Activated naive CD8-positive, alpha-beta T cell (primary cell): ENCODE data around the gene DKK2.
"Not testable (repeated sequence)": the region's sequence is repeated elsewhere in the genome, so short reads cannot be mapped to it uniquely, and the experiment has no call there.

Experiments
- H3K27ac Mint-ChIP-seq: one replicate; pipeline ENCODE4 v1.8.0; 2021; ENCODE audit warnings: mixed read lengths
- H3K27me3 Mint-ChIP-seq: one replicate; pipeline ENCODE4 v1.8.0; 2021; ENCODE audit warnings: mixed read lengths
- H3K36me3 Mint-ChIP-seq: one replicate; pipeline ENCODE4 v1.8.0; 2021; ENCODE audit warnings: mixed read lengths
- H3K4me1 Mint-ChIP-seq: one replicate; pipeline ENCODE4 v1.8.0; 2021; ENCODE audit warnings: low read depth, mixed read lengths
- H3K4me3 Mint-ChIP-seq: one replicate; pipeline ENCODE4 v1.8.0; 2021; ENCODE audit warnings: mild to moderate bottlenecking, mixed read lengths
- H3K9me3 Mint-ChIP-seq: one replicate; pipeline ENCODE4 v1.8.0; 2021; ENCODE audit warnings: low read depth, mixed read lengths

The DKK2 gene

GRCh38 chr4:106985830-106986229 is 50.3 kb downstream of the DKK2 start:
- Mint-ChIP-seq H3K4me3 (no peak overlapping the region), H3K27me3 (no peaks in the 10 kb centered on the region), H3K36me3 (no peaks in the 10 kb centered on the region), H3K9me3 (no peaks in the 10 kb centered on the region), H3K4me1 (no peaks in the 10 kb centered on the region), H3K27ac (no peak overlapping the region)

- H3K27ac Mint-ChIP-seq, result no peak overlapping the region
- no peaks in the 10 kb centered on the region for H3K9me3 Mint-ChIP-seq
- H3K36me3 Mint-ChIP-seq, result no peaks in the 10 kb centered on the region
- no peaks in the 10 kb centered on the region for H3K27me3 Mint-ChIP-seq
- no peaks in the 10 kb centered on the region for H3K4me1 Mint-ChIP-seq
- H3K4me3 Mint-ChIP-seq, result no peak overlapping the region
These were observed 53.4 kb downstream of the DKK2 start for GRCh38 chr4:106982711-106983211.

GRCh38 chr4:106981431-106981830 is 54.7 kb downstream of the DKK2 start:
- Mint-ChIP-seq H3K9me3 (no peaks in the 10 kb centered on the region), H3K27ac (no peak overlapping the region), H3K27me3 (no peaks in the 10 kb centered on the region), H3K4me3 (no peak overlapping the region), H3K36me3 (no peaks in the 10 kb centered on the region), H3K4me1 (no peaks in the 10 kb centered on the region)

GRCh38 chr4:106979476-106979875 is 56.6 kb downstream of the DKK2 start:
- H3K4me3 Mint-ChIP-seq, result no peak overlapping the region
- H3K27ac Mint-ChIP-seq, result no peak overlapping the region
- H3K4me1 Mint-ChIP-seq, result no peaks in the 10 kb centered on the region
- H3K9me3 Mint-ChIP-seq, result no peaks in the 10 kb centered on the region
- H3K27me3 Mint-ChIP-seq, result no peaks in the 10 kb centered on the region
- no peaks in the 10 kb centered on the region for H3K36me3 Mint-ChIP-seq

- Mint-ChIP-seq H3K9me3 (no peaks in the 10 kb centered on the region), H3K4me1 (no peaks in the 10 kb centered on the region), H3K27ac (no peak overlapping the region), H3K27me3 (no peaks in the 10 kb centered on the region), H3K36me3 (no peaks in the 10 kb centered on the region), H3K4me3 (no peak overlapping the region)
These were observed 57.9 kb downstream of the DKK2 start for GRCh38 chr4:106978046-106978774.

- H3K36me3 Mint-ChIP-seq, result no peaks in the 10 kb centered on the region
- H3K27me3 Mint-ChIP-seq, result no peaks in the 10 kb centered on the region
- no peaks in the 10 kb centered on the region for H3K9me3 Mint-ChIP-seq
- no peaks in the 10 kb centered on the region for H3K4me1 Mint-ChIP-seq
- H3K4me3 Mint-ChIP-seq, result no peak overlapping the region
- H3K27ac Mint-ChIP-seq, result no peak overlapping the region
These were observed 64.5 kb downstream of the DKK2 start for GRCh38 chr4:106971636-106972035.

- Mint-ChIP-seq H3K36me3 (no peaks in the 10 kb centered on the region), H3K27me3 (no peaks in the 10 kb centered on the region), H3K27ac (no peak overlapping the region), H3K4me3 (no peak overlapping the region), H3K4me1 (no peaks in the 10 kb centered on the region), H3K9me3 (no peaks in the 10 kb centered on the region)
These were observed 68.2 kb downstream of the DKK2 start for GRCh38 chr4:106967892-106968291.

GRCh38 chr4:106953036-106953705 is 82.9 kb downstream of the DKK2 start:
- H3K4me1 Mint-ChIP-seq, result no peaks in the 10 kb centered on the region
- H3K36me3 Mint-ChIP-seq, result no peaks in the 10 kb centered on the region
- no peak overlapping the region for H3K4me3 Mint-ChIP-seq
- H3K27me3 Mint-ChIP-seq, result peaks cover 3% of the 10 kb centered on the region
- H3K27ac Mint-ChIP-seq, result no peak overlapping the region
- peaks cover 5% of the 10 kb centered on the region for H3K9me3 Mint-ChIP-seq

- Mint-ChIP-seq H3K4me3 (no peak overlapping the region), H3K9me3 (peaks cover 5% of the 10 kb centered on the region), H3K36me3 (no peaks in the 10 kb centered on the region), H3K27ac (no peak overlapping the region), H3K4me1 (no peaks in the 10 kb centered on the region), H3K27me3 (peaks cover 3% of the 10 kb centered on the region)
These were observed 84.2 kb downstream of the DKK2 start for GRCh38 chr4:106951891-106952290.

- Mint-ChIP-seq H3K4me1 (no peaks in the 10 kb centered on the region), H3K9me3 (no peaks in the 10 kb centered on the region), H3K27ac (no peak overlapping the region), H3K36me3 (no peaks in the 10 kb centered on the region), H3K4me3 (no peak overlapping the region), H3K27me3 (no peaks in the 10 kb centered on the region)
These were observed 94.3 kb downstream of the DKK2 start for GRCh38 chr4:106941841-106942240.

GRCh38 chr4:106930522-106930921 is 105.6 kb downstream of the DKK2 start:
- no peak overlapping the region for H3K27ac Mint-ChIP-seq
- no peaks in the 10 kb centered on the region for H3K9me3 Mint-ChIP-seq
- no peaks in the 10 kb centered on the region for H3K36me3 Mint-ChIP-seq
- no peaks in the 10 kb centered on the region for H3K27me3 Mint-ChIP-seq
- H3K4me1 Mint-ChIP-seq, result no peaks in the 10 kb centered on the region
- no peak overlapping the region for H3K4me3 Mint-ChIP-seq

GRCh38 chr4:106929248-106929647 is 106.9 kb downstream of the DKK2 start:
- H3K4me1 Mint-ChIP-seq, result no peaks in the 10 kb centered on the region
- no peaks in the 10 kb centered on the region for H3K36me3 Mint-ChIP-seq
- H3K27me3 Mint-ChIP-seq, result no peaks in the 10 kb centered on the region
- H3K9me3 Mint-ChIP-seq, result no peaks in the 10 kb centered on the region
- no peak overlapping the region for H3K27ac Mint-ChIP-seq
- H3K4me3 Mint-ChIP-seq, result no peak overlapping the region

GRCh38 chr4:106914223-106914622 is 121.9 kb downstream of the DKK2 start:
- no peak overlapping the region for H3K27ac Mint-ChIP-seq
- H3K27me3 Mint-ChIP-seq, result no peaks in the 10 kb centered on the region
- H3K9me3 Mint-ChIP-seq, result no peaks in the 10 kb centered on the region
- no peak overlapping the region for H3K4me3 Mint-ChIP-seq
- no peaks in the 10 kb centered on the region for H3K36me3 Mint-ChIP-seq
- no peaks in the 10 kb centered on the region for H3K4me1 Mint-ChIP-seq

- Mint-ChIP-seq H3K9me3 (no peaks in the 10 kb centered on the region), H3K4me1 (no peaks in the 10 kb centered on the region), H3K27ac (no peak overlapping the region), H3K4me3 (no peak overlapping the region), H3K36me3 (no peaks in the 10 kb centered on the region), H3K27me3 (no peaks in the 10 kb centered on the region)
These were observed 126.5 kb downstream of the DKK2 start for GRCh38 chr4:106909486-106910188.

GRCh38 chr4:106908049-106908448 is 128.1 kb downstream of the DKK2 start:
- H3K9me3 Mint-ChIP-seq, H3K27ac Mint-ChIP-seq, H3K4me3 Mint-ChIP-seq, H3K36me3 Mint-ChIP-seq, H3K4me1 Mint-ChIP-seq, H3K27me3 Mint-ChIP-seq: not testable (repeated sequence)
